ENCODE results near the gene HNF4A. TPM values are rescaled to one million over a fixed set of nuclear protein-coding genes. Genes with fewer than 3 reads are reported as not detected.

HNF4A gene
- total and polyA plus RNA-seq, 2 of the 13 experiments (the other 11 are each of a cell fraction or from before 2014, with no cell fraction given) = 80.9 to 169 TPM

DNA sequence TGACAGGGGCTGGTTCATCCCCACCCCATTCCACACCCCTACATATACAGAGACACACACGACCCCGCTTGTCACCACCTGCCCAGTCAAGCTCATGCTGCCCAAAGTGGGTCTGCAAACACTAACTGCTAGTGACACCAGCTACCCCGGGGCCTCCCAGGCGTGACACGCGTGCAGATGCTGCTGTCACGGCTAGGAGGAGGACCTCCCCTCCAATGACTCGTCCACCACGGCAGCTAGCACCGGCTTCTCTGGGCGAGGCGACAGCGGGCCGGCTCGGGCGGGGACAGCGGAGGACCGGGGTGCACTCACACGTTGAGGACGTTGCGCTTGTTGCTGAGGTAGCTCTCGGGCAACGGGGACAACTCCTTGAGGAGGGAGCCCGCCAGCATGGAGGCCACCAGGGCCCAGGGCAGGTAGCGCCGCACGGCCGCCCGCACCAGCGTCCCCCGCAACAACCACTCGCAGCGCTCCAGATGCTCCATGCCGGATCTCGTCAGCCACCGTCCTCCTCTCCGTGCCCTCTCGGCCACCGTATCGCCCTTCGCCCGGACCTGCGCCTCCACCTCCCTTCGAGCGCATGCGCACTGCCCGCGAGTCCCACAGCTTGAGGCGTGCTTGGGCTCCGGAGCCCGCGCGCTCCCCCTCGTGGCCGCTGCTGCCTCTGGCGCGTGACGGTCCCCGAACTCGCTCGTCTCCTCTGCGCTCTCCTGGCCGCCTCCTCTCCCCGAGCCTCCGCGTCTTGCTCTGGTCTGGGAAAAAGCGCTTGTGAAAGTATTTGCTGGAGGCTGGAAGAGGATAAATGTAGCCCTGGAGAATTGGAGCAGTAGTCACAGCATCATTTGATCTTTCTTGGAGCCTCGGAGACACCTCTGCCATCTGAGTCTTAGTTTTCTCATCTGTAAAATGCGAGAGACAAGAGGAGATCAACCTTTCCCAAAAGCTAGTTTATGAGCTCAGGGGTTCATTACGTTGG, 44.5 kb upstream of the HNF4A start, which contains the start of gene FITM2 (continued):
- TF ChIP-seq, protein P1, sequence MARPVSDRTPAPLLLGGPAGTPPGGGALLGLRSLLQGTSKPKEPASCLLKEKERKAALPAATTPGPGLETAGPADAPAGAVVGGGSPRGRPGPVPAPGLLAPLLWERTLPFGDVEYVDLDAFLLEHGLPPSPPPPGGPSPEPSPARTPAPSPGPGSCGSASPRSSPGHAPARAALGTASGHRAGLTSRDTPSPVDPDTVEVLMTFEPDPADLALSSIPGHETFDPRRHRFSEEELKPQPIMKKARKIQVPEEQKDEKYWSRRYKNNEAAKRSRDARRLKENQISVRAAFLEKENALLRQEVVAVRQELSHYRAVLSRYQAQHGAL (CRISPR knock-in tag; IDR thresholded peaks at IDR 0.05; ENCODE audit: not compliant biosample characterization) = no peak
- TF ChIP-seq FOXA1 (IDR thresholded peaks at IDR 0.05) (no peak), FOXA1 (CRISPR knock-in tag; IDR thresholded peaks at IDR 0.05) (peak; percentile 69), ZNF567 (CRISPR knock-in tag; IDR thresholded peaks at IDR 0.05; ENCODE audit: borderline replicate concordance) (no peak), GATAD2A (CRISPR knock-in tag; IDR thresholded peaks at IDR 0.05) (peak; percentile 92), ZNF142 (CRISPR knock-in tag; IDR thresholded peaks at IDR 0.05) (peak; percentile 97), ZMAT3 (CRISPR knock-in tag; conservative IDR thresholded peaks at IDR 0.05) (0 out of 2 replicates have a peak, but pooled peaks have one; percentile 66), IKZF4 (CRISPR knock-in tag; IDR thresholded peaks at IDR 0.05; ENCODE audit: borderline replicate concordance, low read depth, not compliant biosample characterization) (peak; percentile 57), ATF3 (CRISPR knock-in tag; IDR thresholded peaks at IDR 0.05) (peak; percentile 77), ZNF569 (CRISPR knock-in tag; IDR thresholded peaks at IDR 0.05; ENCODE audit: borderline replicate concordance) (no peak), ZC3H4 (CRISPR knock-in tag; IDR thresholded peaks at IDR 0.05; ENCODE audit: borderline replicate concordance) (no peak), ZNF143 (CRISPR knock-in tag; IDR thresholded peaks at IDR 0.05) (peak; percentile 64), RFXANK (CRISPR knock-in tag; IDR thresholded peaks at IDR 0.05) (no peak; the same call in 1 of the 2 replicates), CENPT (CRISPR knock-in tag; IDR thresholded peaks at IDR 0.05; ENCODE audit: low read depth) (peak; percentile 95; the same call in 1 of the 2 replicates), ZNF383 (CRISPR knock-in tag; IDR thresholded peaks at IDR 0.05; ENCODE audit: borderline replicate concordance) (peak; percentile 61; the same call in 1 of the 2 replicates), MED13 (CRISPR knock-in tag; IDR thresholded peaks at IDR 0.05) (peak; percentile 45; the same call in 1 of the 2 replicates), ZNF274 (CRISPR knock-in tag; IDR thresholded peaks at IDR 0.05) (no peak; the same call in none of the 2 replicates)
- TF ChIP-seq, protein P2, sequence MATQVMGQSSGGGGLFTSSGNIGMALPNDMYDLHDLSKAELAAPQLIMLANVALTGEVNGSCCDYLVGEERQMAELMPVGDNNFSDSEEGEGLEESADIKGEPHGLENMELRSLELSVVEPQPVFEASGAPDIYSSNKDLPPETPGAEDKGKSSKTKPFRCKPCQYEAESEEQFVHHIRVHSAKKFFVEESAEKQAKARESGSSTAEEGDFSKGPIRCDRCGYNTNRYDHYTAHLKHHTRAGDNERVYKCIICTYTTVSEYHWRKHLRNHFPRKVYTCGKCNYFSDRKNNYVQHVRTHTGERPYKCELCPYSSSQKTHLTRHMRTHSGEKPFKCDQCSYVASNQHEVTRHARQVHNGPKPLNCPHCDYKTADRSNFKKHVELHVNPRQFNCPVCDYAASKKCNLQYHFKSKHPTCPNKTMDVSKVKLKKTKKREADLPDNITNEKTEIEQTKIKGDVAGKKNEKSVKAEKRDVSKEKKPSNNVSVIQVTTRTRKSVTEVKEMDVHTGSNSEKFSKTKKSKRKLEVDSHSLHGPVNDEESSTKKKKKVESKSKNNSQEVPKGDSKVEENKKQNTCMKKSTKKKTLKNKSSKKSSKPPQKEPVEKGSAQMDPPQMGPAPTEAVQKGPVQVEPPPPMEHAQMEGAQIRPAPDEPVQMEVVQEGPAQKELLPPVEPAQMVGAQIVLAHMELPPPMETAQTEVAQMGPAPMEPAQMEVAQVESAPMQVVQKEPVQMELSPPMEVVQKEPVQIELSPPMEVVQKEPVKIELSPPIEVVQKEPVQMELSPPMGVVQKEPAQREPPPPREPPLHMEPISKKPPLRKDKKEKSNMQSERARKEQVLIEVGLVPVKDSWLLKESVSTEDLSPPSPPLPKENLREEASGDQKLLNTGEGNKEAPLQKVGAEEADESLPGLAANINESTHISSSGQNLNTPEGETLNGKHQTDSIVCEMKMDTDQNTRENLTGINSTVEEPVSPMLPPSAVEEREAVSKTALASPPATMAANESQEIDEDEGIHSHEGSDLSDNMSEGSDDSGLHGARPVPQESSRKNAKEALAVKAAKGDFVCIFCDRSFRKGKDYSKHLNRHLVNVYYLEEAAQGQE (IDR thresholded peaks at IDR 0.05; ENCODE audit: borderline replicate concordance in 1 of 2, low read depth in 1 of 2, low read length in 2 of 2) = peak; percentile 23 to 82
